ENCODE results near the gene ADARB2.

Gene ADARB2

DNA sequence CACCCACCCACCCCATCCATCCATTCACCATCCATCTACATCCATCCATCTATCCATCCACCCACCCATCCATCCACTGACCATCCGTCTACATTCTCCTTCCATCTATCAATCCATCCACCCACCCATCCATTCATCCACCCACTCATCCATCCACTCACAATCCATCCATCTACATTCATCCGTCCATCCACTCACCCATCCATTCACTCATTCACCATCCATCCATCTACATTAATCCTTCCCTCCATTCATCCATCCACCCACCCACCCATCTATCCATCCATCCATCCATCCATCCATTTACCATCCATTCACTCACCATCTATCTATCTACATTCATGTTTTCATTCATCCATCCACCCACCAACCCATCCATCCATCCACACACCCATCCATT, 292.5 kb downstream of the ADARB2 start:
- no peak overlapping the region for H3K27ac ChIP-seq
- H3K9ac ChIP-seq, result no peak overlapping the region
- H3K4me1 ChIP-seq (ENCODE audit: low read depth, poor library complexity, severe bottlenecking), result no peaks in the 10 kb centered on the region
- no peaks in the 10 kb centered on the region for H3K36me3 ChIP-seq (ENCODE audit: insufficient read depth)
- H3K79me2 ChIP-seq (ENCODE audit: insufficient read depth, low read depth), result no peaks in the 10 kb centered on the region
- TF ChIP-seq, protein P1, sequence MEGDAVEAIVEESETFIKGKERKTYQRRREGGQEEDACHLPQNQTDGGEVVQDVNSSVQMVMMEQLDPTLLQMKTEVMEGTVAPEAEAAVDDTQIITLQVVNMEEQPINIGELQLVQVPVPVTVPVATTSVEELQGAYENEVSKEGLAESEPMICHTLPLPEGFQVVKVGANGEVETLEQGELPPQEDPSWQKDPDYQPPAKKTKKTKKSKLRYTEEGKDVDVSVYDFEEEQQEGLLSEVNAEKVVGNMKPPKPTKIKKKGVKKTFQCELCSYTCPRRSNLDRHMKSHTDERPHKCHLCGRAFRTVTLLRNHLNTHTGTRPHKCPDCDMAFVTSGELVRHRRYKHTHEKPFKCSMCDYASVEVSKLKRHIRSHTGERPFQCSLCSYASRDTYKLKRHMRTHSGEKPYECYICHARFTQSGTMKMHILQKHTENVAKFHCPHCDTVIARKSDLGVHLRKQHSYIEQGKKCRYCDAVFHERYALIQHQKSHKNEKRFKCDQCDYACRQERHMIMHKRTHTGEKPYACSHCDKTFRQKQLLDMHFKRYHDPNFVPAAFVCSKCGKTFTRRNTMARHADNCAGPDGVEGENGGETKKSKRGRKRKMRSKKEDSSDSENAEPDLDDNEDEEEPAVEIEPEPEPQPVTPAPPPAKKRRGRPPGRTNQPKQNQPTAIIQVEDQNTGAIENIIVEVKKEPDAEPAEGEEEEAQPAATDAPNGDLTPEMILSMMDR (conservative IDR thresholded peaks at IDR 0.05; ENCODE audit: low read depth, low read length), result no peak
- no peak overlapping the region for H3K4me2 ChIP-seq
- H3K27me3 ChIP-seq (ENCODE audit: insufficient read depth, low read depth), result no peaks in the 10 kb centered on the region
- no peak overlapping the region for H3K4me3 ChIP-seq (IDR thresholded peaks at IDR 0.05; ENCODE audit: insufficient read depth, low read depth, low read length)
- H2AFZ ChIP-seq (ENCODE audit: low read depth), result no peak overlapping the region
- no peaks in the 10 kb centered on the region for H4K20me1 ChIP-seq (ENCODE audit: insufficient read depth)

DNA sequence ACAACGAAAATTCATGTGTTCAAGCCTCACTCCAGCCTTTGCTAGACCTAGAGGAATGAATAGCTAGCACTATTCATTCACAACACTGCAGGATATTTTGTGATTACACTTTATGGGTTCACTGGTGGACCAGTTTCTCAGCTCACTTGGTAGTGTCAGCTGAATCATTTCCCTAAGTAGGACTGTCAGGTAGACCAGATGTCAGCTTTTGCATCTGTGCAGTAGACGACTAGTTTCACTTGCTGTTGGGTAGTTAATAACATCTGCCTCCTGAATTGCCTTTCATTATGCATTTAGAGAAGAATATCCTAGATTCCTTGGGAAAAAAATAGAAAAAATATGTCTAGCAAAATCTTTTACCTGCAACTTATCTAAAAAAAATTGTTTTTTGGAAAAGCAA, 296.4 kb downstream of the ADARB2 start:
- no peaks in the 10 kb centered on the region for H3K36me3 ChIP-seq (ENCODE audit: insufficient read depth)
- H3K4me3 ChIP-seq (IDR thresholded peaks at IDR 0.05; ENCODE audit: insufficient read depth, low read depth, low read length), result no peak overlapping the region
- H3K79me2 ChIP-seq (ENCODE audit: insufficient read depth, low read depth), result no peaks in the 10 kb centered on the region
- no peaks in the 10 kb centered on the region for H3K27me3 ChIP-seq (ENCODE audit: insufficient read depth, low read depth)
- TF ChIP-seq, protein P1 (conservative IDR thresholded peaks at IDR 0.05; ENCODE audit: low read depth, low read length), result no peak
- no peak overlapping the region for H2AFZ ChIP-seq (ENCODE audit: low read depth)
- no peak overlapping the region for H3K9ac ChIP-seq
- no peaks in the 10 kb centered on the region for H4K20me1 ChIP-seq (ENCODE audit: insufficient read depth)
- no peak overlapping the region for H3K27ac ChIP-seq
- no peaks in the 10 kb centered on the region for H3K4me1 ChIP-seq (ENCODE audit: low read depth, poor library complexity, severe bottlenecking)
- no peak overlapping the region for H3K4me2 ChIP-seq

DNA sequence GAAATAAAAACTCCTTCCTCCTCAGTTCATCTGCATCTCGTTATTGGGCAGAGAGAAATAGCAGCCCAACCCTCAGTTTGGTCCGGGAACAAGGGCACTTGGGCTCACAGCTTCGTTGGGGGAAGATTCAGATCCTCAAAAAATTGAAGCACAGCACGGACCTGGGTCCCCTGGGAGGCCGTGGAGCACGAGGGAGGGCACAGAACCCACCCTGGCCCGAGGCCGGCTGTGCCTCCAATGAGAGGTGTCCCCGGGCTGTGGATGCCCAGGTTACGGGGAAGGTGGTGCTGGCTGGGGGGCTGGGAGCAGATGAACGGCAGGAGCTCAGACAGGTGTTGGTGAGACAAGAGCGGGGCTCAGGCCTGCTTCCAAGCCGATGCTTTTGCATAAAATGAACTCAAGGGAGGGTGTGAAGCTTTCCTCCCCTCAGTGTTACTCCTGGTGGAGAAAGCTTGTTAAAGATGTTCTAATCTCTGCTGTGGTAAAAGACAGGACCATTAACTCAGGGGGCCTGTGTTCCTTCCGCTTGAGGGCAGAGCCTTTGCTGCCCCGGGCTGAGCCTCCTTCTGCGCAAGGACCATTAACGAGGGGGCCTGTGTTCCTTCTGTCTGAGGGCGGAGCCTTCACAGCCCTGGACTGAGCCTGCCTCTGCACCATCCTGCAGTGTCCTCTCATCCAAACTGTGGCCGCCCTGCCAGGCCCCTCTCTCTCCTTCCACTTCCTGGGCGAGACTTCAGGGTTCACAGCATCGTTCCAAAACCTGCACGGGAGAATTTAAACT, 302.2 kb downstream of the ADARB2 start:
- H4K20me1 ChIP-seq (ENCODE audit: insufficient read depth), result no peaks in the 10 kb centered on the region
- H3K27me3 ChIP-seq (ENCODE audit: insufficient read depth, low read depth), result no peaks in the 10 kb centered on the region
- no peak overlapping the region for H3K4me3 ChIP-seq (IDR thresholded peaks at IDR 0.05; ENCODE audit: insufficient read depth, low read depth, low read length)
- TF ChIP-seq, protein P1 (conservative IDR thresholded peaks at IDR 0.05; ENCODE audit: low read depth, low read length), result no peak
- H2AFZ ChIP-seq (ENCODE audit: low read depth), result no peak overlapping the region
- no peaks in the 10 kb centered on the region for H3K36me3 ChIP-seq (ENCODE audit: insufficient read depth)
- no peak overlapping the region for H3K27ac ChIP-seq
- H3K4me1 ChIP-seq (ENCODE audit: low read depth, poor library complexity, severe bottlenecking), result no peaks in the 10 kb centered on the region
- H3K79me2 ChIP-seq (ENCODE audit: insufficient read depth, low read depth), result no peaks in the 10 kb centered on the region
- no peak overlapping the region for H3K9ac ChIP-seq
- H3K4me2 ChIP-seq, result no peak overlapping the region

DNA sequence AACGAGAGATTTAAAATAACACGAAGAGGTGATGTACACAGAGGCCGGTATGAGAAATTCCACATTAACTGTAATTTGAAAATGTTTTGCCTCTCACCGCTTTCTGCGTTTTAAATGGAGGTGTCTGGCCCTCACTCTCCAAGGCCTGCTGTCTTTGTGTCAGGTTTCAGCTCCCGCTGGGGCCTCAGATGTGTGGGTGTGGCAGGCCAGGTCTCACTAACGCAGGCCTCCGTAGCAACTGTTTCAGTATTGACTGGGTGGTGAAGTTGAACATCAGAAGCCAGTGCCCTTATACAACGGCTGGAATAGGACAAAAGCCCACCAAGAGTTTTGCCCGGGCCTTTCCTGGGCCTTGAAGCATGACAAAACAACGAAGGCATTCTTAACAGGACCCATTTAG, 303.1 kb downstream of the ADARB2 start:
- Histone ChIP-seq H3K79me2 (ENCODE audit: insufficient read depth, low read depth) (no peaks in the 10 kb centered on the region), H3K4me3 (IDR thresholded peaks at IDR 0.05; ENCODE audit: insufficient read depth, low read depth, low read length) (no peak overlapping the region), H4K20me1 (ENCODE audit: insufficient read depth) (no peaks in the 10 kb centered on the region), H3K27me3 (ENCODE audit: insufficient read depth, low read depth) (no peaks in the 10 kb centered on the region), H3K36me3 (ENCODE audit: insufficient read depth) (no peaks in the 10 kb centered on the region), H3K4me1 (ENCODE audit: low read depth, poor library complexity, severe bottlenecking) (no peaks in the 10 kb centered on the region), H2AFZ (ENCODE audit: low read depth) (no peak overlapping the region), H3K4me2 (no peak overlapping the region), H3K27ac (no peak overlapping the region), H3K9ac (no peak overlapping the region)
- TF ChIP-seq, protein P1 (conservative IDR thresholded peaks at IDR 0.05; ENCODE audit: low read depth, low read length), result no peak
